Activated CD8-positive, alpha-beta T cell treated with anti-CD3 and anti-CD28 coated beads for 36 hours (primary cell): ENCODE results near the gene C16orf74. TPM values are rescaled to one million over a fixed set of nuclear protein-coding genes. Genes with fewer than 3 reads are reported as not detected.

Experiments used
- ATAC-seq: fragments of 200-7000 bp; cut with Tn5 transposase; one replicate; pipeline ENCODE4 v1.10.0; 2021; ENCODE audit warnings: mild to moderate bottlenecking, moderate library complexity
- CTCF ChIA-PET: fragments of 350-600 bp; sonication (Branson Sonifier 250); formaldehyde crosslinking; loops from one replicate; lab custom pipeline; 2021; ENCODE audit warnings: antibody characterized with exemption; lab: Charles Lee
- POLR2A ChIA-PET: fragments of 350-600 bp; sonication (Branson Sonifier 250); formaldehyde crosslinking; loops from one replicate; lab custom pipeline; 2021; ENCODE audit warnings: antibody characterized with exemption; lab: Charles Lee
- DNase-seq: peaks from one replicate; pipeline ENCODE4 v3.0.0-alpha.2; 2020
- H3K27ac Mint-ChIP-seq: one replicate; pipeline ENCODE4 v1.8.0; 2021; ENCODE audit warnings: mild to moderate bottlenecking, mixed read lengths
- H3K27me3 Mint-ChIP-seq: one replicate; pipeline ENCODE4 v1.8.0; 2021; ENCODE audit warnings: mixed read lengths
- H3K36me3 Mint-ChIP-seq: one replicate; pipeline ENCODE4 v1.8.0; 2021; ENCODE audit warnings: low read depth, mixed read lengths
- H3K4me1 Mint-ChIP-seq: one replicate; pipeline ENCODE4 v1.8.0; 2021; ENCODE audit warnings: low read depth, mixed read lengths
- H3K4me3 Mint-ChIP-seq: one replicate; pipeline ENCODE4 v1.8.0; 2021; ENCODE audit warnings: mild to moderate bottlenecking, moderate library complexity, mixed read lengths
- H3K9me3 Mint-ChIP-seq: one replicate; pipeline ENCODE4 v1.8.0; 2021; ENCODE audit warnings: mixed read lengths
- intact Hi-C: fragments of 100-400 bp; cut with micrococcal nuclease; formaldehyde crosslinking; loops from one replicate; pipeline ENCODE4 v1.10.0; 2022
- total RNA-seq, 2 experiments: library from RNA; stranded (reverse); gene quantifications; one replicate each; pipeline ENCODE4 v1.2.3, GENCODE V29; 2021
- TF ChIP-seq, protein P1 (sequence below): fragments of 200-600 bp; IDR thresholded peaks from one replicate; pipeline ENCODE4 v1.8.0; 2022; ENCODE audit warnings: antibody characterized with exemption, mild to moderate bottlenecking

The C16orf74 gene
- total RNA-seq, 2 experiments from 2014 or later, result 1.1 to 1.4 TPM

DNA sequence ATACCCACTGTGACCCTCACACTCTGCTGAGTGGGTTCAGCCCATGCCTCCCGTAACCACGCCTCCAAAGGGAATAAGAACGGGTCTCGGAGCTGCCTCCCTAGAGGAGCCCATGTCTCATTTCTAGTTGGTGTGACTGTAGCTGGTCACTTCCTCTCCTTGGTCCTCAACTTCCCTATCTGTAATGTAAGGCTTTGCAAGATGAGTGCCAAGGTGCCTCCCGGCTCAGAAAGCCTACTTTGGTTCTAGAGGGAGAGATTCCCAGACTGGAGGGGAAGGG lies 20.8 kb downstream of the C16orf74 start:
- ATAC-seq (no peak), DNase-seq (no peak)
- peaks cover 15% of the 10 kb centered on the region for H3K4me1 Mint-ChIP-seq
- no peaks in the 10 kb centered on the region for H3K9me3 Mint-ChIP-seq
- no peak overlapping the region for H3K27ac Mint-ChIP-seq
- intact Hi-C loops, result no loop called here
- no peaks in the 10 kb centered on the region for H3K27me3 Mint-ChIP-seq
- CTCF ChIA-PET, result interaction anchor here (1.1 to 1.4 kb wide), 2 partner anchors 13 to 15 kb away, joined by 4 read pairs; no protein-coding TSS in a partner anchor
- POLR2A ChIA-PET, result no interaction called here
- no peak overlapping the region for H3K4me3 Mint-ChIP-seq
- no peaks in the 10 kb centered on the region for H3K36me3 Mint-ChIP-seq
- TF ChIP-seq, protein P1, sequence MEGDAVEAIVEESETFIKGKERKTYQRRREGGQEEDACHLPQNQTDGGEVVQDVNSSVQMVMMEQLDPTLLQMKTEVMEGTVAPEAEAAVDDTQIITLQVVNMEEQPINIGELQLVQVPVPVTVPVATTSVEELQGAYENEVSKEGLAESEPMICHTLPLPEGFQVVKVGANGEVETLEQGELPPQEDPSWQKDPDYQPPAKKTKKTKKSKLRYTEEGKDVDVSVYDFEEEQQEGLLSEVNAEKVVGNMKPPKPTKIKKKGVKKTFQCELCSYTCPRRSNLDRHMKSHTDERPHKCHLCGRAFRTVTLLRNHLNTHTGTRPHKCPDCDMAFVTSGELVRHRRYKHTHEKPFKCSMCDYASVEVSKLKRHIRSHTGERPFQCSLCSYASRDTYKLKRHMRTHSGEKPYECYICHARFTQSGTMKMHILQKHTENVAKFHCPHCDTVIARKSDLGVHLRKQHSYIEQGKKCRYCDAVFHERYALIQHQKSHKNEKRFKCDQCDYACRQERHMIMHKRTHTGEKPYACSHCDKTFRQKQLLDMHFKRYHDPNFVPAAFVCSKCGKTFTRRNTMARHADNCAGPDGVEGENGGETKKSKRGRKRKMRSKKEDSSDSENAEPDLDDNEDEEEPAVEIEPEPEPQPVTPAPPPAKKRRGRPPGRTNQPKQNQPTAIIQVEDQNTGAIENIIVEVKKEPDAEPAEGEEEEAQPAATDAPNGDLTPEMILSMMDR, result no peak

DNA sequence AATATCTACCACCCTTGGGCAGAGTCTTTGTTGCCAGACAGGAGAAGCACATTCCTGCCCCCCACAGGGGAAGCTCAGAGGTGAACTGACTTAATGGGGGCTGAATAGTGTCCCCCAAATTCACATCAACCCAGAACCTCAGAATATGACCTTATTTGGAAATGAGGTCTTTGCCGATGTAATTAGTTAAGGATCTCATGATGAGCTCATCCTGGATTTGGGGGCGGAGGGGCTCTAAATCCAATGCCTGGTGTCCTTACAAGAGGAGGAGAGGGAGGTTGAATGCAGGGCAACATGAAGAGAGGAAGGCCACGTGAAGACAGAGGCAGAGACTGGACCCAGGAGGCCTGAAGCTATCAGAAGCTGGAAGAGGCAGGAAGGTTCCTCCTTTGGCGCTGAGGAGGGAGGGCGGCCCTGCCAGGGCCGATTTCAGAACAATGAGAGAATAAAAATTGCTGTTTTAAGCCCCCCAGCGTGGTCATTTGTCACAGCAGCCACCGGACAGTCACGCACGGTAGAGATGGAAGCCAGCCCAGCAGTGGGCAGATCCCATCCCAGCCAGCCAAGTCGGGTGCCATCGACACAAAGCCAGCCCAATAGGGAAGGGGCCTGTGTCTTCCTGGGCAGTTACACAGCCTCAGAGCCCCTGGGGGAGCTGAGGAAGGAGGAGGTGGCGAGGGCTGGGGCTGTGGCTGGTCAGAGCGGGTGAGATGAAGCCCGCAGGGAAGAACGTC lies 21.3 kb downstream of the C16orf74 start:
- Mint-ChIP-seq H3K4me3 (no peak overlapping the region), H3K9me3 (no peaks in the 10 kb centered on the region), H3K27me3 (no peaks in the 10 kb centered on the region), H3K4me1 (peaks cover 9% of the 10 kb centered on the region), H3K36me3 (no peaks in the 10 kb centered on the region), H3K27ac (no peak overlapping the region)
- POLR2A ChIA-PET, result no interaction called here
- CTCF ChIA-PET, result interaction anchor here (1.1 to 1.4 kb wide), 2 partner anchors 12 to 14 kb away, joined by 4 read pairs; no protein-coding TSS in a partner anchor
- ATAC-seq, result no peak
- DNase-seq, result no peak
- intact Hi-C loops, result no loop called here
- TF ChIP-seq, protein P1, result no peak

DNA sequence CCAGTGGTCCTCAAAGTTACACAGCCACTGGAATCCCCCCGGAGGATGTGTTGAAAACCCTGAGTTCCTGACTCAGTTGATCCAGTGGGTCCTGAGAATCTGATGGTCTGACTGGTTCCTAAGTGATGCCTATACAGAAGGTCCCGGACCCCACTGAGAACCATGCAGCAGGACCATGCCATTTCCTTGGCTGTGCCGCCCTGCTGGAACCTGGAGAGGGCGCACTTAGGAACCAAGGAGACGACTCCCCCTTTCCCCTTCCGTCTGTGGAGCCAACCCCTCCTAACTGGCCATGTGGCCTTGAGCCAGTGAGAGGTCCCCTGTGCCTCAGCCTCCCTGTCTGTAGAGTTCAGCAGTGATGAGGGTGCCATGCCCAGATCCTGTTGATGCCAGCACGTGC lies 22.0 kb downstream of the C16orf74 start:
- Mint-ChIP-seq H3K27ac (no peak overlapping the region), H3K27me3 (no peaks in the 10 kb centered on the region), H3K9me3 (no peaks in the 10 kb centered on the region), H3K4me1 (peaks cover 5% of the 10 kb centered on the region), H3K36me3 (no peaks in the 10 kb centered on the region), H3K4me3 (no peak overlapping the region)
- POLR2A ChIA-PET, result no interaction called here
- DNase-seq (no peak), ATAC-seq (no peak)
- CTCF ChIA-PET, result interaction anchor here (1.1 to 1.4 kb wide), 2 partner anchors 11 to 13 kb away, joined by 4 read pairs; no protein-coding TSS in a partner anchor
- intact Hi-C loops, result no loop called here
- TF ChIP-seq, protein P1, result no peak

DNA sequence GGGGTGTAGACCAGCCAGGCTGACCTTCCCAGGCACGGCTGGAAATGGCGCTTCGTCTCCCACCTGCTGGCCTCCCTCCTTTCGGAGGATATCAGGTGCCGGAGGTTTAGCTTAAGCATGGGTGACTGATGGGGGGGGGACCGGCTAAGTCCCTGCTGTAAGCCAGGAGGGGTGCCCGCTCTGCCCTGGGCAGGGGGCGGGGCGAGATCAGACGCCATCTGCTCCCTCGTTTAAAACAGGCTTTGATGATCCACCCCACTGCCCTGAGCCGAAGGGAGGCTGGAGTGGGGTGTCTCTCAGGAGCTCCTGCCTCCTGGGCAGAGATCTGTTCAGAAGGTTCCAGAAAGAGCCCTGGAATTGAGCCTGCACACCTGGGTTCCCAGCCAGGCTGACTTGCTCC lies 26.0 kb downstream of the C16orf74 start:
- H3K27ac Mint-ChIP-seq, result no peak overlapping the region
- CTCF ChIA-PET, result interaction anchor here (1.8 kb wide), 1 partner anchor 8 kb away, joined by 8 read pairs; no protein-coding TSS in a partner anchor
- ATAC-seq (no peak), DNase-seq (no peak)
- intact Hi-C loops, result no loop called here
- no peaks in the 10 kb centered on the region for H3K36me3 Mint-ChIP-seq
- H3K27me3 Mint-ChIP-seq, result no peaks in the 10 kb centered on the region
- no peak overlapping the region for H3K4me3 Mint-ChIP-seq
- H3K9me3 Mint-ChIP-seq, result no peaks in the 10 kb centered on the region
- TF ChIP-seq, protein P1, result no peak
- POLR2A ChIA-PET, result no interaction called here
- no peaks in the 10 kb centered on the region for H3K4me1 Mint-ChIP-seq

DNA sequence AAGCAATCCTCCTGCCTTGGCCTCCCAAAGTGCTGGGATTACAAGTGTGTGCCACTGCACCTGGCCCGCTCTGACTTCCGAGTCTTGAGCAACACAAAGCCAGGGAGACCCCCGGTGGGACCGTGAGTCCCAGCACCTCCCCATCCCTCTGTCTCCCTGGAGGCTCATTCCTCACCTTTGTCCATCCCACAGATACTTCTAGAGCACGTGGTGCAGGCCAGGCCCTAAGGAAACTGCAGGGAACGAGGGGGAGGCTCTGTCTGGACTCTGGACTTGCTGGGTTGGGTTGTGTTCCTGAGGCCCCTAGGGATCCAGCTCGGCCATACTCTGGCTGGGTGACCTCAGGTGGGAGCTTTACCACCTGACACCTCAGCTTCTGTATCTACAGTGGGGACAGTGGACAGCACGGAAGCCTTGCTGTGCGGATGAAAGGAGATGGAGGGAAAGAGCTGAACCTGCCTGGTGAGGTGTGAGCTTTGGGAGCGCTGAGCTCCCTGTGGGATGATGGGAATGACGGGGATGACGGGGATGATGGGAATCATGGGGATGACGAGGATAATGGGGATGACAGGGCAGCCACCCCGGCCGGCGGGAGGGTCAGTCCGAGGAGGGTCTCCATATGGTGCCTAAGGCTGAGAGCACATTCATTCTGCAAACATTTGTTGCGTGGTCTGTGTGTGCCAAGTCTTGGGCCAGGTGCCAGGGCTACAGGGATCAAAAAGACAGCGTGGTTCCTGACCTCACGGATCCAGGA lies 26.6 kb downstream of the C16orf74 start:
- Mint-ChIP-seq H3K27me3 (no peaks in the 10 kb centered on the region), H3K9me3 (no peaks in the 10 kb centered on the region), H3K4me1 (no peaks in the 10 kb centered on the region), H3K4me3 (no peak overlapping the region), H3K27ac (no peak overlapping the region), H3K36me3 (no peaks in the 10 kb centered on the region)
- TF ChIP-seq, protein P1, result no peak
- DNase-seq, result no peak
- POLR2A ChIA-PET, result no interaction called here
- ATAC-seq, result no peak
- intact Hi-C loops, result no loop called here
- CTCF ChIA-PET, result no interaction called here
